DOHH2 (cell line): ENCODE results near the gene TRAF1.

ENCODE experiments used
- EZH2phosphoT487 ChIP-seq: fragments of 200-600 bp; sonication (generic); IDR thresholded peaks from 2 replicates; pipeline ENCODE4 v1.6.1; 2017; ENCODE audit warnings: borderline replicate concordance, mild to moderate bottlenecking, antibody characterized with exemption, low read length, moderate library complexity, mixed read lengths
- TF ChIP-seq, protein P1 (sequence below): fragments of 200-600 bp; sonication (generic); IDR thresholded peaks from one replicate; pipeline ENCODE4 v1.5.1; 2014; ENCODE audit warnings: antibody characterized with exemption, mild to moderate bottlenecking, low read depth, low read length; ENCODE audit not compliant: poor library complexity, severe bottlenecking

DNA sequence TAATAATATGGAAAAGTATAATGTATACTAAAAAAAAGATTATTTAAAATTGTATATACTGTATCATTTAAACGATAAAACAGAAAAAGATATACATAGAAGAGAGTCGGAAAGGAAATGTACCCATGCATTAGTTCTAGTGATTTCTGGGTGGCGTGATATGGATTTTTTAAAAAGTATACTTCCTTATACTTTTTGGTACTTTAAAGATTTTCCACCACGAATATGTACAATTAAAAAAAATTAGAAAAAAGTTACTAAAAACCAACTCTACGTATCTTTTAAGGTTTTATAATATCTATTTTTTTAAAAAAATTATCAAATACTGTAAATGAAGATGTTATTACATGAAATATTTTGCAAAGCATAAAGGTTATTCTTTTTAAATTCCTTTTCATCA, 61.9 kb downstream of the TRAF1 start:
- TF ChIP-seq, protein P1, sequence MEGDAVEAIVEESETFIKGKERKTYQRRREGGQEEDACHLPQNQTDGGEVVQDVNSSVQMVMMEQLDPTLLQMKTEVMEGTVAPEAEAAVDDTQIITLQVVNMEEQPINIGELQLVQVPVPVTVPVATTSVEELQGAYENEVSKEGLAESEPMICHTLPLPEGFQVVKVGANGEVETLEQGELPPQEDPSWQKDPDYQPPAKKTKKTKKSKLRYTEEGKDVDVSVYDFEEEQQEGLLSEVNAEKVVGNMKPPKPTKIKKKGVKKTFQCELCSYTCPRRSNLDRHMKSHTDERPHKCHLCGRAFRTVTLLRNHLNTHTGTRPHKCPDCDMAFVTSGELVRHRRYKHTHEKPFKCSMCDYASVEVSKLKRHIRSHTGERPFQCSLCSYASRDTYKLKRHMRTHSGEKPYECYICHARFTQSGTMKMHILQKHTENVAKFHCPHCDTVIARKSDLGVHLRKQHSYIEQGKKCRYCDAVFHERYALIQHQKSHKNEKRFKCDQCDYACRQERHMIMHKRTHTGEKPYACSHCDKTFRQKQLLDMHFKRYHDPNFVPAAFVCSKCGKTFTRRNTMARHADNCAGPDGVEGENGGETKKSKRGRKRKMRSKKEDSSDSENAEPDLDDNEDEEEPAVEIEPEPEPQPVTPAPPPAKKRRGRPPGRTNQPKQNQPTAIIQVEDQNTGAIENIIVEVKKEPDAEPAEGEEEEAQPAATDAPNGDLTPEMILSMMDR, result no peak
- no peak for TF ChIP-seq EZH2phosphoT487
